HT-29 (cell line): ENCODE measurements around the gene PAGR1. TPM values are rescaled to one million over a fixed set of nuclear protein-coding genes. Genes with fewer than 3 reads are reported as not detected.
"Not testable (repeated sequence)": the region's sequence is repeated elsewhere in the genome, so short reads cannot be mapped to it uniquely, and the experiment has no call there.

Experiments
- DNase-seq: peaks from one replicate; pipeline ENCODE4 v3.0.0-alpha.2; 2015; ENCODE audit warnings: low spot score
- total RNA-seq: library from RNA; depleted of rRNA; stranded (reverse); fragments of >200 nt; shearing (Covaris generic); gene quantifications from 2 replicates; pipeline ENCODE4 v1.2.3, GENCODE V29; 2014

Gene PAGR1
- total RNA-seq, 1 experiment from 2014 or later: 57.4 TPM

DNA sequence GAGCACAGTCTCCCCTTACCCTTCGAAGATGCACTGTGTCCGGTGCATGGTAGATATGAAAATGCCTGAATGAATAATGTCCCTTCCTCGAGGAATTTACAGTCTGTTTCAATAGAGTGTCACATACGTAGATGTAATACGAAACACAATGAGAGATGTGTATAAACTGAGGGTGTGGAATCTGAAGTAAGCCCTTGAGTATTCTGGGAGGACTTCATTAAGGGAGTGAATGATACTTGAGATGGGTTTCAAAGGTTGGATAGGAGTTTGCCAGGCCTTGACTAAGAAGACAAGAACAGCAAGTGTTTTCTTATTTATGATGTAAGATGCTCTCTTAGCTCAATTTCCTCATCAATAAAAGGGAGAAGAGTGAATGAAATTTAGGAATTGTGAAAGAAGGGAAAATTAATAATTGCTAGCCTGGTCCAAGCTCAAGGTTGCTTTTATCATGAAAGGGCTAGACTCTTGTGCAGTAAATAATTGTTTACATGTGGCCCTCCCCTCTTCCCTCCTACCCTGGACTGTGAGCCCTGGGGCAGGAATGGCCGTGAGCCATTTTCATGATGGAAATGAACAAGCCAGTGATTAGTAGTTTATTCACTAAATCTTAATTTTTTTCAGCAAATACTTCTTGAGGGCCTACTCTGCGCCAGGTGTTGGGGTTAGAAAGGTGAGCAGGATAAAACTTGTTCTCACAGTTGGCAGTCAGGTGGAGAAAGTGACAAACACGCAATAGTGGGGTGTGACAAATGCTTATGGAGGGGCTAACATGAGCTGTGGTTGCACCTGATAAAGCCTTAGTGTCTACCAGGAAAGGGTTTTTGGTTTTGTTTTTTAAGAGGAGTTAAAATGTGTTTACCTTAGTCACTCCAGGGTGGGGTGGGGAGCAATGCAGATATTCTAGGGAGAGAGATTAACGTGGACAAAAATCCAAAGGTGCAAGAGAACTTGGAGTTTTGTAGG lies 23.8 kb upstream of the PAGR1 start:
- DNase-seq: no peak

DNA sequence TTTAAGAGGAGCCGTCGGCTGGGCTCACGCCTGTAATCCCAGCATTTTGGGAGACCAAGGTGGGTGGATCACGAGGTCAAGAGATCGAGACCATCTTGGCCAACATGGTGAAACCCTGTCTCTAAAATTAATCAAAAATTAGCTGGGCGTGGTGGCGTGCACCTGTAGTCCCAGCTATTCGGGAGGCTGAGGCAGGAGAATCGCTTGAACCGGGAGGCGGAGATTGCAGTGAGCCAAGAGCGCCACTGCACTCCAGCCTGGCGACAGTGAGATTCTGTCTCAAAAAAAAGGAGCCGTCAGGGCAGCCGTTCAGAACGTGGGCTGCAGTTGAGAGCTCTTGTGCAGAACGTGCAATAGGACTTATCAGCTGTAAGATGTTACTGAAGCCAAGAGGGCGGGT lies 22.8 kb upstream of the PAGR1 start:
- not testable (repeated sequence) for DNase-seq

DNA sequence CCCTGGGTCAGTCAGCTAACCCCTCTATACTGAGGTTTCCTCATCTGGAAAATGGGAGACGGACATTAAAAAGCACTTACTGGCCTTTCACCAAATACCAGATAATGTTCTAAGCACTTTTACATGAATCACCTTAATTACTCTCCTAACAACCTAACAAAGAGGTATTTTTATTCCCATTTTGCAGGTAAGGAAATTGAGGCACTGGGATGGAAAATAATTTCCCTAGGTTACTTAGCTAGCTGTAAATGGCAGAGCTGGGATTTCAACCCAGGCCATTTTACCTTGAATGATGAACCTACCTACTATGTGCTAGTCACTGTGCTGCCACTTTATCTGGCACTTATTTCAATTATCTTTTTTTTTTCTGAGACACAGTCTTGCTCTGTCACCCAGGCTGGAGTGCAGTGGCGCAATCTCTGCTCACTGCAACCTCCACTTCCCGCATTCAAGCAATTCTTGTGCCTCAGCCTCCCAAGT lies 21.7 kb upstream of the PAGR1 start:
- no peak for DNase-seq

DNA sequence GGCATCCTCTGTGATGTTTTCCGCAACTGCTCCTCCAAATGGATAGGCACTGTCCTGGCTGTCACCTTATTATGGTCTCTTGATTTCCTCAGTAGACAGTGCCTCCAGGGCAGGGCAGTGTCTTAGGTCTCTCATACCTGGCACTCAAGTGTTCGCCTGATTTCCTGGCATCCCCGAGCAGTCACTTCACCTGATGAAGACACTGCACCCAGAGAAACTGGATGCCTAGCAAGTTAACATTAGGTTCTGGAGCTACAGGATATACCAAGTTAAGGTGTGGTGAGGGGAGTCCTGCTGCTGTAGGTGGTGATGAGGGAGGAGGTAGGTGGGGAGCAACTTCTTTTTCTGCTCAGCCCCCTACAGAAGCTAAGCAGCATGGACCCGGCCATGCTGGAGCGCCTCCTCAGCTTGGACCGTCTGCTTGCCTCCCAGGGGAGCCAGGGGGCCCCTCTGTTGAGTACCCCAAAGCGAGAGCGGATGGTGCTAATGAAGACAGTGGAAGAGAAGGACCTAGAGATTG lies 13.5 kb upstream of the PAGR1 start:
- DNase-seq: no peak

DNA sequence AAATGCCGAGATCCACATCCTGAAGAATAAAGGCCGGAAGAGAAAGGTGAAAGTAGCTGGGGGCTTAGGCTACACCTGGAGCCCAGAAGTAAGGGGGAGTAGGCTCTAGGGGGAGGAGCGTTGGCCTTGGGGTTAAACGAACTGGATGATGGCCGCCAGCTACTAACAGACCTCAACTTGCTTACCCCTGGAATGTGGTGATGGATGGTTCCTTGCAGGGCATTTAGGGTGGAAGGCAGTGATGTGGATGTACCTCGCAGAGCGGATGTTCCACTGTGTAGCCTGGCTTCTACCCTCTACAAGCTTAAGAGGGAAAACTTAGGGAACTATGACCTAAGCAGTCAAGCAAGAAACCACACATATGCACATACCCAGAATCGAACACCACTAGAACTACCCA lies 11.9 kb upstream of the PAGR1 start:
- no peak for DNase-seq

DNA sequence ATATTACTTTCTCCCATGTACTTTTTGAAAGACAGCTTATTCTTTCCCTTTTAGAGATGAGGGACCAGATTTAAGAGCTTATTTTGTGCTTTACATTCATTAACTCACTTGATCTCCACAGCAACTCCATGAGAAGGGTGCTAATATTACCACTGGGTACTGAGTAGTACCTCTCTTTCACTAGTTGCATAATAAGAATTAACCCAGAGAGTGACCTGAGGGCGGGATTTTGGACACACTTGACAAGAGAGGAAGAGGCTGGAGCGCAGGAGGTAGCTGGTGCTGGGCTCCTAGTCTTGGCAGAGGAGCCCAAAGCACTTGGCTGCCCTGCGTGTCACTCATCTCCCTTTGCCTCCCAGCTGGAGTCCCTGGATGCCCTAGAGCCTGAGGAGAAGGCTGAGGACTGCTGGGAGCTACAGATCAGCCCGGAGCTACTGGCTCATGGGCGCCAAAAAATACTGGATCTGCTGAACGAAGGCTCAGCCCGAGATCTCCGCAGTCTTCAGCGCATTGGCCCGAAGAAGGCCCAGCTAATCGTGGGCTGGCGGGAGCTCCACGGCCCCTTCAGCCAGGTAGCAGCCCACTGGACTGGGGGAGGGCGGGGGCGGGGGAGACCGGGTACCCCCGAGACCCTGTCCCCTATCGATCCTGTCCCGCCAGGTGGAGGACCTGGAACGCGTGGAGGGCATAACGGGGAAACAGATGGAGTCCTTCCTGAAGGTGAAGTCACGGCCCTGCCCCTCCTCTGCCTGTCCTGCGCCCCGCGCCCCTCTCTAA lies 11.3 kb upstream of the PAGR1 start:
- peak; percentile 51 for DNase-seq

DNA sequence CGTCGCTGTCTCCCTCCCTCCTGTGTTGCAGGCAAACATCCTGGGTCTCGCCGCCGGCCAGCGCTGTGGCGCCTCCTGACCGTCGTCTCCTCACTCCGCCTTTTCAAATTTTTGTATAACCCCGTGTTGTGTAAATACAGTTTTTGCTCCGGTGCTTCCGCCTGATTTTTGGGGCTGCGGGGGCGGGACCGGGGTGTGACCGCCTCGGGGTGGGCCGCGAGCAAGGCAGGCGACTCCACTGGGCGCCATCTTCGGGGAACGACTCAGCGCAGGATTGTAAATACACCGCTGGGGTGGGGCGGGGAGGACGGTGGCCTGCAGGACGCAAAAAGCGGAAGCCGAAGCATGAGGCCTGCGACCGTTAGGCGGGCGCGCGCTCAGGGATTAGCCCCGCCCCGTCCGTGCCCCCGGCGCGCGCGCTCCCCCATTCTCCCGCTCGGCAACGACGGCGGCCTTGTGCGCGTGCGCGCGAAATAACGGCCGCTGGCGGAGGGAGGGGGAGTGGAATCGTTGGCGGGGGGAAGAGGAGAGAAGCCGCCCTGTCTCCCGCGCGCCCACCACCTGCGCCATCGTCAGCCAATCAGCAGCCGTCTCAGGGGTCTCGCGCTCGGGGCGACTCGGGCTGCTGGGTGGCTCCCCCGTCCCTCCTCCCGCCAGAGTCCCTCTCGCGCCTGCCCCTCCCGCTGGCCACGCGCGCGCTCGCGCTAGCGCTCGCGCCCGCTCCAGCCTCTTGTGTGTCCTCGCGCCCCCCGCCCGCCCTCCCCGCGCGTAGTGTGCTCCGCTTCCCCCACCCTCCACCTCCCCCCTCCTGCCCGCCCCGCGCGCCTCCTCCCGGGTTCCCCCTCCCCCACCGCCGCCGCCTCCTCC lies 10.5 kb upstream of the PAGR1 start:
- DNase-seq: peak; percentile 96

DNA sequence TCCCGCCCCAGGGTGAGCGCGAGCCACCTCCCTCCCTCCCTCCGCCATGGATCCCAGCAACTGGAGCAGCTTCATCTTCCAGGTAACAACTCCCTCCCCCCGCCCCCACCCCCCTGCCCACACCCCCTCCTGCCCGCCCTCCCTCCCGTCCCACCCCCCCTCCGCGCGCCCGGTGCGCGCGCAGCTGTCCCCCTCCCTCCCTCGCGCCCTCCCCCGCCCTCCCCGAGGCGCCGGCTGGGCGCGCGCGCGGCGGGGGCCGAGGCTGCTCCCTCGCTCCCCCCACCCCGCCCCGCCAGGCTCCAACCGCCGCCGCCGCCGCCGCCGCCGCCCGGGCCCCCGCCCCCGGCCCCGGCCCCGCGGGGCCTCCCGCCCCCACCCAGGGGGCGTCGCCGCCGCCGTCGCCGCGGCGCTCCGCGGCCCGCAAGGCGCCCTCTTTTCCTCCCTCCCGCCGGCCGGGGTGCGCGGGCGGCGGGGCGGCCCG lies 9.8 kb upstream of the PAGR1 start, which contains the start of gene MAZ:
MAZ (plus strand) TSS at position 431 of the 481 bp plus-strand sequence. CDS start 173 bp downstream, outside the sequence.
- DNase-seq: no peak

DNA sequence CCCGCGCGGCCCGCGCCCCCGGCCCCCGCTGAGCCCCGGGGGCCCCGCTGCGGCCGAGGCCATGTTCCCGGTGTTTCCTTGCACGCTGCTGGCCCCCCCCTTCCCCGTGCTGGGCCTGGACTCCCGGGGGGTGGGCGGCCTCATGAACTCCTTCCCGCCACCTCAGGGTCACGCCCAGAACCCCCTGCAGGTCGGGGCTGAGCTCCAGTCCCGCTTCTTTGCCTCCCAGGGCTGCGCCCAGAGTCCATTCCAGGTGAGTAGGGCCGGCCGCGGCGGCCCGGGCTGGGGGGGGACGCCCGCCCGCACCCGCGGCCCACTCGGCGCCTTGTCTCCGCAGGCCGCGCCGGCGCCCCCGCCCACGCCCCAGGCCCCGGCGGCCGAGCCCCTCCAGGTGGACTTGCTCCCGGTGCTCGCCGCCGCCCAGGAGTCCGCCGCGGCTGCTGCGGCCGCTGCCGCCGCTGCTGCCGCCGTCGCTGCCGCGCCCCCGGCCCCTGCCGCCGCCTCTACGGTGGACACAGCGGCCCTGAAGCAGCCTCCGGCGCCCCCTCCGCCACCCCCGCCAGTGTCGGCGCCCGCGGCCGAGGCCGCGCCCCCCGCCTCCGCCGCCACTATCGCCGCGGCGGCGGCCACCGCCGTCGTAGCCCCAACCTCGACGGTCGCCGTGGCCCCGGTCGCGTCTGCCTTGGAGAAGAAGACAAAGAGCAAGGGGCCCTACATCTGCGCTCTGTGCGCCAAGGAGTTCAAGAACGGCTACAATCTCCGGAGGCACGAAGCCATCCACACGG lies 9.1 kb upstream of the PAGR1 start:
- no peak for DNase-seq

DNA sequence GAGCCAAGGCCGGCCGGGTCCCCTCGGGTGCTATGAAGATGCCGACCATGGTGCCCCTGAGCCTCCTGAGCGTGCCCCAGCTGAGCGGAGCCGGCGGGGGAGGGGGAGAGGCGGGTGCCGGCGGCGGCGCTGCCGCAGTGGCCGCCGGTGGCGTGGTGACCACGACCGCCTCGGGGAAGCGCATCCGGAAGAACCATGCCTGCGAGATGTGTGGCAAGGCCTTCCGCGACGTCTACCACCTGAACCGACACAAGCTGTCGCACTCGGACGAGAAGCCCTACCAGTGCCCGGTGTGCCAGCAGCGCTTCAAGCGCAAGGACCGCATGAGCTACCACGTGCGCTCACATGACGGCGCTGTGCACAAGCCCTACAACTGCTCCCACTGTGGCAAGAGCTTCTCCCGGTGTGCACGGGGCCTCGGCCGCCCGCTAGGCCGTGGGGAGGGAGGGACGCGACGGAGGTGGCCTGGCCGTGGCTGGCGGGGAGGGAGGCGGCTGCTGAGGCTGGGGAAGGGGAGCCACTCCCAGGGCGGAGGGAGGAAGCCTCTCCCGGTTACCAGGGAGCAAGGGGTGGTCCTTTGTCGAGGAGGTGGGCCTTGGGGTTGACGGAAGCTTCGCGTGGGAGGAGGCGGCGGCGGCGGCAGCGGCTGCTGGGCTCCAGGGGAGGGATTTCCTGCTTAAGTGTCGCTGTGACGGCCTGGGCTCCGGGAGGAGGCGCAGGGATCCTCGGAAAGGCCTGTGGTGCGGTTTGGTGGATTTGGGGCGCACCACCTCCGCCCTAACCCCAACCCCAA lies 8.3 kb upstream of the PAGR1 start:
- DNase-seq: peak; percentile 87

DNA sequence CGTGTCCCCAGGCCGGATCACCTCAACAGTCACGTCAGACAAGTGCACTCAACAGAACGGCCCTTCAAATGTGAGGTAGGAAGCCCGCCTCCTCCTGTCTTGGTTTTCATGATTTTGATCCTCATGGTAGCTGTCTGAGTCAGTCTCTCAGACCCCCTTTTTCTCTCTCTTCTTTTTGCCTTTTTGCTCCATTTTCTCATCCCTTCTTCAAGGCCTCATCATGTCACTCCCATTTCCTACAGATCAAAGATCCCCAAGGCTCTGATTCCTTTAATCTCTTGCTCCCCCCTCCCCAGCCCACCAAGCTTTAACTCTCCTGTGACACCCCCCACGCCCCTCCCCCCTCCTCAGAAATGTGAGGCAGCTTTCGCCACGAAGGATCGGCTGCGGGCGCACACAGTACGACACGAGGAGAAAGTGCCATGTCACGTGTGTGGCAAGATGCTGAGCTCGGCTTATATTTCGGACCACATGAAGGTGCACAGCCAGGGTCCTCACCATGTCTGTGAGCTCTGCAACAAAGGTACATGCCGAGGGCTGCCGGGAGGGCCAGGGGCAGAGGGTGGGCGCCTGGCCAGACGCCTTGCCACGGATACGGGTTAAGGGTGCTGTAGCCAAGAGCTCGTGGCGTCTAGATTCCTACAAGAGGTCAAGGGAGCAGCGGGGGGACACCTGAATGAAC lies 7.6 kb upstream of the PAGR1 start:
- no peak for DNase-seq

DNA sequence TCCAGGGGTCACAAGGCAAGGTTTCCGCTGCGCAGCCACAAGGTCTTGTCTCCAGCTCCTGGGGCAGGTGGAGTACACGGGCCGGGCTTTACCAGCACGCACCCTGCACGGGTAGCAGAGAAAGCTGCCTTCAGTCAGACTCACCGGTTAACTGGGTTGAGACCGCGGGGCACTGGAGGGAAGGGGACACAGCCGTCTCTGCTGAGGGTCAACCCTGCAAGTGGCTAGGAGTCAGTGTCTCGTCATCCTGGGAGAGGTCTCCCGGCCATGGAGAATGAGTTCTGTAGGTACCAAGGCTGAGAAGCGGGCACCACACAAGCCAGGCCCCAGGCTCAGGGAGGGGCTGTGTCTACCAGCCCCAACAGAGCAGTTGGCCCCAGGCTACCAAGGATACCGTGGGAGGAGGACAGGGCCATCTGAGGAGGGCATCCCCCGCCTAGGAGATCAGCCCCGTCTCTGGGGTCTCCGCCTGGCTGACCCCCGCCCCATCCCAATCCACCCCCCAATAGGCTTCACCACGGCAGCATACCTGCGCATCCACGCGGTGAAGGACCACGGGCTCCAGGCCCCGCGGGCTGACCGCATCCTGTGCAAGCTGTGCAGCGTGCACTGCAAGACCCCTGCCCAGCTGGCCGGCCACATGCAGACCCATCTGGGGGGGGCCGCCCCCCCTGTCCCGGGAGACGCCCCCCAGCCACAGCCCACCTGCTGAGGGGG lies 6.8 kb upstream of the PAGR1 start:
- DNase-seq: no peak

DNA sequence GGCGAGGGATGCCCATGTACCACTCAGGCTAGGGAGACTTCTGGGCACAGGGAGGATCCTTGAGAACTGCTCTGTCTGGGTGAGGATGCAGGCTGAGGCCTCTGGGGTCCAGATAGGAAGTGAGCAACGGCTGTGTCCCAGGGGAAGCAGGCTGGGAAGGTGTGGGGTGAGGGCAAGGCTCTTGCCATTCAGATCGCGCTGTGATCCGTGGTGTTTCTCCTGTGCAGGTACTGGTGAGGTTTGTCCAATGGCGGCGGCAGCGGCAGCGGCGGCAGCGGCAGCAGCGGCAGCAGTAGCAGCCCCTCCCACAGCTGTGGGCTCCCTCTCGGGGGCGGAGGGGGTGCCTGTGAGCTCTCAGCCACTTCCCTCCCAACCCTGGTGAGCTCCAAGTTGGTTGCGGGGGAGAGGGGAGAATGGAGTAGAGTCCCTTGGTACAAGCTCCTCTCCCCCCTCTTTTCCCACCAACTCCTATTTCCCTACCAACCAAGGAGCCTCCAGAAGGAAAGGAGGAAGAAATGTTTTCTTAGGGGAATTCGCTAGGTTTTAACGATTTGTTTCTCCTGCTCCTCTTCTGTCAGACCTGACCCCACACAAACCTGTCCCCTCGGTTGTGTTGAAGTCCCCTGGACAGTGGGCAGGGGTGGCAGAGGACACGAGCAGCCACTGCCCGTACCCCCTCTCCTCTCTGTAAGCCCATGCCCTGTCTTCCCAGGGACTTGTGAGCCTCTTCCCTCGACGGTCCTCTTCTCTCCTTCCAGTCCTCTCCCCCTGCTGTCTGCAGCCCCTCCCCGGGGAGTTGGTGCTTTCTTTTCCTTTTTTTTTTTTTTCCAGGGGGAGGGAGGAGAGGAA lies 5.9 kb upstream of the PAGR1 start:
- DNase-seq: no peak

DNA sequence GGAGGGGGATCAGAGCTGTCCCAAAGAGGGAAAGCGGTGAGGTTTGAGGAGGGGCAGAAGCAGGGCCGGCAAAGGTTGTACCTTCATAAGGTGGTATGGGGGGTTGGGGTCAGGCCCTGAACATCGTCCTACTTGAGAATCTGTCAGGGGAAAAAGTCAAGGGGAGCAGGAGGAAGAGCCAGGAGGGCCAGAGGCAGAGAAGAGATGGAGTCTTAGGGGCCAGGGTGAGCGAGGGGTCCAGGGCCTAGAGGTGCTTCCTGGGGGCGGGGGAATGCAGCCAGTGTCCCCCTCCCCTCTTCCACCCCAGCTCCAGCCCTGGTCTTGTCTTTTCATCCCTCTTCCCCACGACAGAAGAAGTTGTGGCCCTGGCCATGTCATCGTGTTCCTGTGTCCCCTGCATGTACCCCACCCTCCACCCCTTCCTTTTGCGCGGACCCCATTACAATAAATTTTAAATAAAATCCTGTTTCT lies 5.2 kb upstream of the PAGR1 start:
- no peak for DNase-seq

DNA sequence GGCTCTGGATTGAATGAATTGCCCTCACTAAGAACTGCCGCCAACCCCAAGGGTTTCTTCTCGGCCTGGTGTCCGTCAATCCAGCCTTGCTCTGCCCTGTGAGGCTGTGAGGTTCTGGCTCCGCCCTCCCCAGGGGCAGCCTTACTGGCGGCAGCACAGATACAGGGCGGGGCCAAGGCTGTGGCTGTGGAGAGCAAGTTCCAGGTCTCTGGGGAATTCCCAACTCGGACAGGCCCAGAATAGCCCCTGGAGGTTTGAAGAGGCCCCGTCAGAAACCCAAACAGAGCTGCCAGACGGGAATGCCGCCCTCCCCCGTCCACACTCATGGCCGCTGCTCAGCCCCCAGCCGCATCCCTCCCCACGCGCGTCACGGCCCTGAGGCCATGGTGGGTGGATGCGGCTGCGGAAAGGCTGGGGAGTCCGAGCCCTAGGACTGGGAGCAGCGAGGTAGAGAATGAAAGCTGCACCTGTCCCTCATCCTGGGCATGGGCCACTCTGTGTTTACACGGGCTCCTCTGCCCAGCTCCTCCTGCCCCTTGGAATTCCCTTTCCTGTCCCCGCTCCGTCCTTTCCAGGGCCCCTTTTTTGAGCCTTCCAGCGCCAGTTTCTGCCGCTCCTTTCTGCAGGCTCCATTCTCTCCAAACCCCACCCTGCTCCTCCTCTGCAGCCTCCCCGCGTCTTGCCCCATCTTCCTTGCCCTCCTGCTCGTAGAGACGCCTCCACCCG lies 4.6 kb upstream of the PAGR1 start:
- peak; percentile 93 for DNase-seq
